Measurements from ENCODE around the gene SAMD11.

SAMD11 gene

GRCh38 chr1:915295-916172, 8.2 kb upstream of the SAMD11 start:
- DNase-seq (ENCODE audit: low read depth, low spot score) = no peak
- no peak overlapping the region for H3K4me3 ChIP-seq (ENCODE audit: low read length)

GRCh38 chr1:916173-917075, 7.3 kb upstream of the SAMD11 start:
- DNase-seq (ENCODE audit: low read depth, low spot score) = no peak
- no peak overlapping the region for H3K4me3 ChIP-seq (ENCODE audit: low read length)

GRCh38 chr1:917076-917459, 6.7 kb upstream of the SAMD11 start:
- DNase-seq (ENCODE audit: low read depth, low spot score) = no peak
- no peak overlapping the region for H3K4me3 ChIP-seq (ENCODE audit: low read length)

GRCh38 chr1:917466-918091, 6.1 kb upstream of the SAMD11 start:
- H3K4me3 ChIP-seq (ENCODE audit: low read length) = no peak overlapping the region
- no peak for DNase-seq (ENCODE audit: low read depth, low spot score)

- no peak for DNase-seq (ENCODE audit: low read depth, low spot score)
- no peak overlapping the region for H3K4me3 ChIP-seq (ENCODE audit: low read length)
Observed at GRCh38 chr1:918353-918752, 5.4 kb upstream of the SAMD11 start.

GRCh38 chr1:918843-919242, 4.9 kb upstream of the SAMD11 start:
- no peak for DNase-seq (ENCODE audit: low read depth, low spot score)
- no peak overlapping the region for H3K4me3 ChIP-seq (ENCODE audit: low read length)

- no peak overlapping the region for H3K4me3 ChIP-seq (ENCODE audit: low read length)
- no peak for DNase-seq (ENCODE audit: low read depth, low spot score)
Observed at GRCh38 chr1:919271-919872, 4.4 kb upstream of the SAMD11 start.

- no peak for DNase-seq (ENCODE audit: low read depth, low spot score)
Observed at GRCh38 chr1:920010-920409, 3.7 kb upstream of the SAMD11 start.

GRCh38 chr1:920521-920920, 3.2 kb upstream of the SAMD11 start:
- H3K4me3 ChIP-seq (ENCODE audit: low read length) = peak overlapping the region; percentile 25; the same call in 1 of the 2 replicates
- DNase-seq (ENCODE audit: low read depth, low spot score) = no peak

More at GRCh38 chr1:920010-920409, 3.7 kb upstream of the SAMD11 start:
- no peak overlapping the region for H3K4me3 ChIP-seq (ENCODE audit: low read length)

- H3K4me3 ChIP-seq (ENCODE audit: low read length) = peak overlapping the region; percentile 25
- DNase-seq (ENCODE audit: low read depth, low spot score) = peak; percentile 55
Observed at GRCh38 chr1:921011-921837, 2.5 kb upstream of the SAMD11 start.

GRCh38 chr1:923991-924655, 400 bp downstream of the SAMD11 start:
- H3K4me3 ChIP-seq (ENCODE audit: low read length) = peak overlapping the region; percentile 36; the same call in 1 of the 2 replicates
- no peak for DNase-seq (ENCODE audit: low read depth, low spot score)

GRCh38 chr1:924656-925560, 1.2 kb downstream of the SAMD11 start:
- peak overlapping the region; percentile 36 for H3K4me3 ChIP-seq (ENCODE audit: low read length)
- no peak for DNase-seq (ENCODE audit: low read depth, low spot score)

GRCh38 chr1:925561-926421, 2.1 kb downstream of the SAMD11 start:
- no peak for DNase-seq (ENCODE audit: low read depth, low spot score)
- no peak overlapping the region; the same call in 1 of the 2 replicates for H3K4me3 ChIP-seq (ENCODE audit: low read length)

- no peak overlapping the region for H3K4me3 ChIP-seq (ENCODE audit: low read length)
- DNase-seq (ENCODE audit: low read depth, low spot score) = no peak
Observed at GRCh38 chr1:927234-927633, 3.5 kb downstream of the SAMD11 start.

- H3K4me3 ChIP-seq (ENCODE audit: low read length) = no peak overlapping the region
- no peak for DNase-seq (ENCODE audit: low read depth, low spot score)
Observed at GRCh38 chr1:927748-928147, 4.0 kb downstream of the SAMD11 start.
